HG02763 (cell line): Measurements from ENCODE around the gene MRPS25.
"Not testable (repeated sequence)": the region's sequence is repeated elsewhere in the genome, so short reads cannot be mapped to it uniquely, and the experiment has no call there.

Experiments used
- ATAC-seq: cut with Tn5 transposase; IDR thresholded peaks from one replicate; pipeline ENCODE4 v1.9.1; 2021; ENCODE audit warnings: mild to moderate bottlenecking, moderate library complexity; ENCODE audit not compliant: unreplicated experiment

The MRPS25 gene

DNA sequence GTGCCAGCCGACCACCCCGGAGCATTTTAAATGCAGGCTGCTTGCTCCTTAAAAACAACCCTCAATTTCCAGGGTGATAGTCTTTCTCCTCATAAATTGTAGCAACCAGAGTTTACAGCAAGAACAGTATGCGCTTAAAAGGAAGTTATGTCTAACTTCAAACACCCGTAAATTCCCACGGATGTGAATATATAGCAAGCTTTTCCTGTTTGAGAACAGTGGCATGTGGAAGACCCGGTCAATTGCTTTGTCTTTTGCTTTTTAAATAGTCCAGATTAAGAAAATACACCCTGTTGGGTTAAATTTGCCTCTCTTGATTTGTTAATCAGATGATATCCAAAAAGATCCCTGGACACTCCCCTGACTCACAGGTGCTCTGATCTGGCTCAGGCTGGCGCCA, 20.8 kb downstream of the MRPS25 start:
- ATAC-seq = no peak

DNA sequence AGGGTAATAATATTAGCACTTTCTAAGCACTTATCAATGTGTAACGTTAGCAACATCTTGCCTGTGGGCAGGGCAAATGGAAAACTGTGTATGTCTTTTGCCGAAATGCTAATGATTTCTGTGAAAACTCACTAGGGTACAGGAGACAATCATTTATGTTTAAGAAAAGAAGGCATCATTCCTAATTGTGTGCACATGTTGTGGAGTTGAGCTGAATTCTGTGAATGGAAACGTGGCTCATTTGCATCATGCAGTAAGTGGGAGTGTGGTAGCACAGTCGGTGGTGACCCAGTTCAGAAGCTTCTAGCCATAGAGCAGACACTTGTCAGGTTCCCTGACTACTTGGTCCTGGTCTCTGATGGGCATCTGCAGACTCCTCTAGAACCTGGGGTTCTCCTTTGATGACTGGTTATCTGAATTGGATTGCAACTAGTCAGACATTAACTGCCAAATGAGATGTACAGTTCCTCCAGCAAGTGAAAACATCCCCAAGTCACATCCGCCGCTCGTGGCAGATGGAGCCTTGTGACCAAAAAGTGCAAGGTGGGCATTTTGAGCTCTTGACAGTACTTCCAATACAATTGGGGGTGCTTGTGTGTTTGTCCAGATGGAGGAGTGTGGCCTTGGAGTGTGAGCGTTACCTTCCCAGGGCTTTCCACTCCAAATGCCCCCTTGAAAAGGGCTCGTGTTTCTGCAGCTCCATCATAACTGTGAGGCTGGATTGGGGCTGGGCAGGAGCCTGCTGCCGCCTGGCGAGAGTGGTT, 21.5 kb downstream of the MRPS25 start:
- no peak for ATAC-seq

DNA sequence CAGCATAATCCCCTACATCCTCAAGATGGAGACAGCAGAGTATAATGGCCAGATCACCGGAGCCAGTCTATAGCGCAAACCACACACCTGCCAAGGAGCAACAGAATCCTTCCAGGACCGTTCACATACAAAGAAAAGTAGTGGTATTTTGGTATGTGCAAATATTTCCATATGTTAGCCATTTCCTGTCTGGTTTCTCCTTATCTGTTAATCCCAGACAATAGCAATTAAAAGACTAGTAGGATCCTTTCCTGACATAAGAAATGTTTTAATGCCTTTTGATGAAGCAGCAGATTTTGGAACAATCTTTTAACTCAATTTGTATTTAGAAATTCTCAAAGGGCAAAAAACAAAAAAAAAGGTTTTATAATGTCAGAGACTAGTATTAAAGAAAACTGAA, 22.2 kb downstream of the MRPS25 start:
- ATAC-seq = no peak

DNA sequence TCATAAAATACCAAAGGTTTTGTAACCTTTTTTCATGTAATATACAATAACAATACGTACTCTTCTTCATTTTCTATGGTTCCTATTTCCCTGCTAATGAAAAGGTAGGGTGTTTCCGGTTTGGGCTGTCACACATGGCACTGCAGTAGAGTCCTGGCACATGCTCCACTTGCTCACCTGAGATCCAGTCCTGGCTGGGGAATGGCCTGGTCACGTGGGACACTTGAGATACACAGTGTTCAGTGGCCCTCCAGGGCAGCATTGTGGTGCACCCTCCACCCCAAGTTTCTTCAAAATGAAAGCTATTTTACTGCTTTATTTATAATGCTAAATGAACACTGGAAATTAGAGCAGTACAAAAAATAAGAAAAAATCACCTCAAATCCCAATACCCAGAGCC, 23.2 kb downstream of the MRPS25 start:
- ATAC-seq = no peak

DNA sequence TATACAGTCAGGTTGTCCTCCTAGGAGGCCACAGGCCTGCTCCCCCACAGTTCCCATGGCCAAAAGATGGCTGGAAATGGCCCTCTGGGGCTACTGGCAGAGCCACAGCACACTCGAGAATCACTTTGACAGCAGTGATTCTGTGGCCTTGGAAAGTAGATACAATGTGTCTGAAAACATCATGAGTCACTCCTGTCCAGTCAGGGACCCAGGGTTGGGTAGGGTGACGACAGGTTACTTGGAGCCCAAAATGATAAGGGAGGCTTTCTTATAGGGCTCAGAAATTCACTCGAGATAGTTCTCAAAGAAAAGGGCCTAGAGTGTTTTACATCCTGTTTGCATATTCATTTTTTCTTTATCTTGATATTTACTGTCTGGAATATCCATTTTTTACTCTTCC, 24.3 kb downstream of the MRPS25 start:
- no peak for ATAC-seq

DNA sequence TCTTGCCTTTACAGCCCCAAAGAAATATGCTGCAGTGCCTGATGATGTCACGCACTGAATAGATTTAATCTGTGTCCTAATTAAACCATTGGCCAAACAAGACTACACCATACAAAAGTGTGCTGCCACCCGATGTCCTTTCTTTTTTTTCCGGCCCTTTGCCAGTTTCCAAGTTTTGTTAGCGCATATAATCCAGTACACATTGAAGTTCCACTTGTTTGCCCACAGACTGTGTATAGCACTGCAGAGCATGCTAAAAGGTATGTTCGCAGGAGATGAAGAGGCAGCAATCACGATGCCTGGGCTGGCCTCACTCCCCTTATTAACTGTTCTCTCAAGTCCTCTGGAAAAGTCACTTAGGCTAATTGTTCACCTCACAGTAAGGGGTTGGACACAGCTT, 26.8 kb downstream of the MRPS25 start:
- ATAC-seq = no peak

DNA sequence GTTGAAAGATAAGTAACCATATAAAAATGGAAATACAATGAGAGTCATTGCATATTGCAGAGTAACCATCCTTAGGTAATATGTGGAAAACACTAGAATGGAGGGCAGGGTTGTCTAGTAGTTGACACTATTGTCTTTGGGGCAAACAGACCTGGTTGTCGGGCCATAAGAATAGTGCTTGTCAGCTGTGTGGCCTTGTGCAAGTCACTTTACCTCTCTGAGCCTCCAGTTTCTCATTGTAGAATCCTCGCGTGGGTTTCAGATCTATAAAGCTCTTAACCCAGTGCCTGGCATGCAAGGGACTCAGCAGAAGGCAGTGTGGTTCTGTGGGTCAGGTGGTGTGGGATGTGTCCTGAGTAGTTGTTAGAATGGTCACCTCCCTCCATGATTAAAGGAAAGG, 32.0 kb downstream of the MRPS25 start:
- no peak for ATAC-seq

DNA sequence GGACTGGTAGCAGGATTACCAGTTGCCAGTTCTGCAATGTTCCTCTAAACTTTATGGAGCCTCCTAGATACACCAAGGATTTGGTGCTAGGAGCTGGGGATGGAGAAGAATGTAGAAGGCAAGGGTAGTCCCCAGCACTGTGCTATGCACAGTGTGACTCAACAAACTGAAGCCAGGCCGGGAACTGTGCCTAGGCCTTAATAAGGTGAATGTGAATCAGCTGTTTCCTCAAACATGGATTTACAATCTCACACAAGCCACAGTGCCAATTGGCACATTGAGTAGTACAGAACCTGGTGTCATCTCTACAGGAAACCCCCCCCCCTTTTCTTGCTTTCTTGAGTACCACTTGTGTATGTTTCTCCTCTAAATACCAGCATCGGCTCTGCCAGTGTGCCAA, 32.5 kb downstream of the MRPS25 start:
- no peak for ATAC-seq

DNA sequence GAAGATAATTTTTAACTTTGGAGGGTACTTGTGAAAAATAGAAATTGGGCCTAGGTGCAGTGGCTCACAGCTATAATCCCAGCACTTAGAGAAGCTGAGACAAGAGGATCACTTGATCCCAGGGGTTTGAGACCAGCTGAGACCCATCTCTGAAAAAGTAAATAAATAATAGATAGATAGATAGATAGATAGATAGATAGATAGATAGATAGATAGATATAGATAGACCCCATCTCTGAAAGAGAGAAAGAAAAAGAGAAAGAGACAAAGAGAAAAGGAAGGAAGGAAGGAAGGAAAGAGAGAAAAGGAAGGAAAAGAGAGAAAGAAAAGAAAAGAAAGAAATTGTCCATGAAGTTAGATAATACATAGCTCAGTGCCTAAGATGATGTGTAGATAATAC, 35.5 kb downstream of the MRPS25 start:
- no peak for ATAC-seq

DNA sequence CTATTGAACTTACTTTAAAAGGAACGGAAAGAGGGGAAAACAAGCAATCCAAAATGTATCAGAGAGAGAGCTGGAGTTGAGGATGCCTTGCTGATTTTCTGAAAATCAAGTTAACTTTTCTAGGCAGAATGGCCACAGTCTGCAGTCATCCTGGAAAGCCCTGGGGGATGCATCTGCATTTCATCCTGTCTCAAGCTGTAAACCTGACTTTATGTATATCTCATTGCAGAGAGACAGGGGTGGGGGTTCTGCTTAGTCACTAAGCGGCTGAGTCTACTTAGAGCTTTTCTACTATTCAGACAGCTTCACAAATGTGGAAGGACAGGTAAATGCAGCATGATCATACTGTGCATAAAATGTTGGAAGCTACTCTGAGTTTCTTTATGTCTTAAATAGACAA, 41.4 kb downstream of the MRPS25 start:
- ATAC-seq = no peak

DNA sequence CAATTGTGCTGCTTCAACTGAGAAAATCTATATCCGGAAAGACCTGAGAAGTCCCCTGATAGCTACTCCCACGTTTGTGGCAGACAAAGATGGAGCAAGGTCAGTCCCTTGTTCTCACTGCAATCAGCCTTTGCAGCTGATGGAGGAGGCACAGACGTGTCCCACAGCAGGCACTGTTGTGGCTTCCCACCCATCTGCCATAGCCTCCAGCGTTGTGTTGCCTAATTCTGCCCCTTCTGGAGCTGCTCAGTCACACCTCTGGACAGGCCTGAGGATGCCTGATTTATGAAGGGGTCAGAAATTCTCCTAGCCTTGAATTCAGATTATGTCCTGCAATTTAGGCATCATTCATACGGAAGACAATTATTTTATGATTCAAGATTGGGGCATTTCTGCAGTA, 41.9 kb downstream of the MRPS25 start:
- no peak for ATAC-seq

DNA sequence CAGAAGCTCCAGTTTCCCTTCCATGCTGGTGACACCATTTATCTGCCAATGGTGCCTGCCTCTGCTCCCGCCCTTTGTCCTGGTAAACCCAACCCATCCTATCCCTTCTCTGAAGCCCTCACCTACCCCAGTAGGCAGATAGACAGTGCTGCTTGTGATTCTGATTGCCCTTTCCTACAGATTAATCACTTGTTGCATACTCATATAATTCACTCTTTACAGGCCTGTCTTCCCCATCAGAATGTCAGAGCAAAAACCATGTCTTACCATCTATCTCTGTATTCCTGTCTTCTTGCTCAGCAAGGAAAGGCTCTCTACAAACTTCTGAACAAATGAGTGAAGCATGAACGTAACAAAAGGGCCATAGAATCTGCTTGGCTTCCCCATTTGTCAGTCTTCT, 47.9 kb downstream of the MRPS25 start:
- ATAC-seq = no peak

DNA sequence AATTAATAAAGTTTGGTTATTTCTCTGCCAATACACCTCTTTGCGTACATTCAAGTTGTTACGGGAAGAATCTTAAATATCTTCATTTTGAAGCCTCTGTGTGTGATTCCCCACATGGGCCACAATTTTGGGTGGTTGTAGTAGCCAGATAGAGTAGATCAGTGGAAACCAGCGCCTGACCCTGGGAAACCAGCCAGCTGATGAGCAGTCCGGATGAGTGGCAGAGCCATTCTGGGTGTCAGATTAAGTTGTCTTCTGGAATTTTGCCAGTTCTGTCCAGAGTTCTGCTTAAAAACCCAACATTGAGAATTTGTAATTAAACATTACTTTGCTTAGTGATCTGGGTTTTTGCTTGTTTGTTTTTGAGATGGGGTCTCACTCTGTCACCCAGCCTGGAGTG, 49.7 kb downstream of the MRPS25 start:
- no peak for ATAC-seq

DNA sequence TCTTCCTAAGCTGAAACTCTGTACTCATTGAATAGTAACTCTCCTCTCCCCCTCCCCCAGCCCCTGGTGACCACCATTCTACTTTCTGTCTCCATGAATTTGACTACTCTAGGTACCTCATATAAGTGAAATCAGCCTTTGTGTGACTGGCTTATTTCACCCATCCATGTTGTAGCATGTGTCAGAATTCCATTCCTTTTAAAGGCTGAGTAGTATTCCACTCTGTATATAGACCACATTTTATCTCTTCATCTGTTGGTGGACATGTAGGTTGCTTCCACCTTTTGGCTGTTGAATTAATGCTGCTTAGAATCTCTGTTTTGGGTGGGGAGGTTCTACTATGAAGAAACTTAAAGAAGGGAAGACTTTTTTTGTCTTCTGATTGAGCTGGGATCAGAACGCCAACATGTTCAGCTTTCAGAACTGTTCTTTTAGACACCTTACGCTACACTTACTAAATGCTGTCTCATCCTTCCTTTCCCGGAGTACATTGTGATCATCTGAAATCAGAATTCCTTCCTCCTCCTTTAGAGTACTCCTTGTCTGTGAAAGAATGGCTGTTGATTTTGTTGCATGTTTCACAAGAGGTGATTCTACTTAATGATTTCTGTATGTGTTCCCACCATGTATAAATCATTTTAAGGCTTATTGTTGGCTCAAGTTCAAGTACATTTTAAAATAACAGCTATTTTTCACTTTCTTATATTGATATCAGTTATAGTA, 50.3 kb downstream of the MRPS25 start:
- ATAC-seq = no peak

DNA sequence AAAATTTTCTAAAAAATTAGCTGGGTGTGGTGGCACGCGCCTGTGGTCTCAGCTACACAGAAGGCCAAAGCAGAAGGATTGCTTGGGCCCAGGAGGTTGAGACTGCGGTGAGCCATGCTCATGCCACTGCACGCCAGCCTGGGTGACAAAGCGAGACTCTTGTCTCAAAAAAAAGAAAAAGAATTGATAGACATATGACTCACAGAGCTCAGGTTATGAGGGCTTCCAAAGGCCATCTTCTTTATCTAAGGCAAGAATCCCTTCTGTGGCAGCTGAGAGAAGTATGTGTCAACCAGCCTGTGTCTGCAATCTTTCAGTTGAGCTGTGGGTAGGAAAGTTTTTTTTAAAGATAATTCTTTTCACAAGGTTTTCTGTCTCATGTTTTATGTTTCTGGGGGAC, 53.9 kb downstream of the MRPS25 start:
- ATAC-seq = no peak

DNA sequence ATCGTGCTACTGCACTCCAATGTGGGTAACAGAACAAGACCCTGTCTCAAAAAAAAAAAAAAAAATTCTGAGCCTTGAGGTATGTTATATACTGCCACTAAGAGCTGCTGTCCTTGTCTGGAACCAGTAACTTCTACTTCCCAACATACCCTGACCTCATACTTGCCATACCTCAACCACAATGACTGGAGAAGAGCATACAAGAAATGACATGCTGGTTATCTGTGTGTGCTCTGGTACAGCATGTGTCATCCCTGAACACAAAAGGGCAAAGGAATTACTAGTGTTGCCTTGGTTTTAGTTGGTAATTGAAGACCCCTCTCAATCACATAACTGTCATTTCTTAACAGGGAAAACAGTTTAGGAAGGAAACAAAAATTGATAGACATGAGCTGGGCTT, 54.5 kb downstream of the MRPS25 start:
- ATAC-seq = no peak

DNA sequence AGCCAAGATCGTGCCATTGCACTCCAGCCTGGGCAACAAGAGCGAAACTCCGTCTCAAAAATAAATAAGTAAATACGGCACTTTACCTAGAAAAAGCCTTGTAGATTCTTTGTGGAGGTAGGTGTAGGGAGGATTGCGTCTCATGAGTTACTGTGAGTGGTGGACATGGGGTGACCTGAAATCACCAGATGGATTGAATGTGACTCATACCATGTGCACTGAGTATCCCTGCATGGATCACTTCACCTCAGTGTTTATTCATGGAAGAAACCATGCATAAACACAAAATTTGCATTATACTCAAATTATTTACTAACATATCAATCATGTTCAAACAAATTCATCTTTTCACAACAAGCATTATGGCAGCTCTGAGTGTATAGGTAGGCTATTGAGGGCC, 55.9 kb downstream of the MRPS25 start:
- ATAC-seq = no peak

DNA sequence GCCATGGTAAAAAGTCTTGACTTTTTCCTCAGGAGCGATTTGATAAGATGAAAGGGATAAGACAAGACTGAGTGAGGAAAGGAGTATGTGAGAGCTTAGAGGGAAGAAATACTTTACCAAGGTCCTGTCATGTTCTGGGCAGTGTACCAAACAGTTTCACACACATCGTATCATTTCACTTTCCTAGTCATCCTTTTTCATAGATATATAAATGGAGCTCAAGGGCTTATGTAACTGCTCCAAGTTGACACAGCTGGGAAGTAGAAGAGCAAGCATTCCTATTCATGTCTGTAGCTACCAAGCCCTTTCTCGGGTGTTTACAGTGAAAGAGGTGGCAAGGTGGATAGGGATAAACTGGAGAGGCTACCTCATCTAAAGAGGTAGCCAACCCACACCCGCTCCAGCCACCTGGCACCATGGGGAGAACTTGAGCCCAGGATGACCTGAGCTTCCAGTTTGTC, 57.4 kb downstream of the MRPS25 start:
- ATAC-seq = no peak

DNA sequence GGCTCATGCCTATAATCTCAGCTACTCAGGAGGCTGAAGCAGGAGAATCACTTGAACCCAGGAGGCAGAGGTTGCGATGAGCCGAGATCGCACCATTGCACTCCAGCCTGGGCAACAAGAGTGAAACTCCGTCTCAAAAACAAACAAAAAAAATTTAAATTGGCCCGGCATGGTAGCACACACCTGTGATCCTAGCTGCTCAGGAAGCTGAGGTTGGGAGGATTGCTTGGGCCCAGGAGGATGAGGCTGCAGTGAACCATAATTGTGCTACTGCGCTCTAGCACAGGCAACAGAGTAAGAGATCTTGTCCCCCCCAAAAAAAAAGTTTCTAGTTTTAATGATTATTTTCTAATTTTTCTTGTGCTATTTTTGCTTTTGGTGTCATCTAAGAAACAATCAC, 65.9 kb downstream of the MRPS25 start:
- ATAC-seq = not testable (repeated sequence)
